ENCODE data around the gene TPRKB. TPM values are rescaled to one million over a fixed set of nuclear protein-coding genes. Genes with fewer than 3 reads are reported as not detected.

The TPRKB gene
- total RNA-seq, 1 donor from 2014 or later: 19.2 TPM

DNA sequence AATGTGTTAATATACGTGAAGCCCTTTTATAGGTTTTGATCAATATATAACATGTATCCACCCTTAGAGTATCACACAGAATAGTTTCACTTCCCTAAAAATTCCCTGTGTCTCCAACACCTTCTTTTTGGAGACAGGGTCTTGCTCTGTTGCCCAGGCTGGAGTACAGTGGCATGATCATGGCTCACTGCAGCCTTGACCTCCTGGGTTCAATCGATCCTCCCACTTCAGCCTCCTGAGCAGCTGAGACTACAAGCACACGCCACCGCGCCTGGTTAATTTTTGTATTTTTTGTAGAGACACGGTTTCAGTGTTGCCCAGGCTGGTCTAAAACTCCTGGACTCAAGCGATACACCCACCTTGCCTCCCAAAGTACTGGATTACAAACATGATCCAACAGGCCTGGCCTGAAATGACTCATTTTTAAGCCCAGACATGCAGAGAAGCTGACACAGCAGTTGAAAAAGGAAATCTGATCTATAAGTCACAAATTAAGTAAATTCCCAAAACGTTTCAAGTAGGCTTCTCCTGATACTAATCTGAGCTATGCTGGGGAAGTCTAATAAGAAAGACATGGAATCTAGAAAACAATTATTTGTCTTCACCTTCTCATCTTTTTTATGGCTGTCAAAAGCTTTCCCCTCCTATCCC is 39.8 kb upstream of the TPRKB start:
- ATAC-seq (no peak), DNase-seq (no peak)
- Histone ChIP-seq H3K27me3 (no peaks in the 10 kb centered on the region), H3K36me3 (peaks cover 57% of the 10 kb centered on the region), H3K4me1 (peaks cover 21% of the 10 kb centered on the region), H3K4me3 (no peak overlapping the region), H3K27ac (no peak overlapping the region), H3K9me3 (no peaks in the 10 kb centered on the region)
- TF ChIP-seq, protein P1, sequence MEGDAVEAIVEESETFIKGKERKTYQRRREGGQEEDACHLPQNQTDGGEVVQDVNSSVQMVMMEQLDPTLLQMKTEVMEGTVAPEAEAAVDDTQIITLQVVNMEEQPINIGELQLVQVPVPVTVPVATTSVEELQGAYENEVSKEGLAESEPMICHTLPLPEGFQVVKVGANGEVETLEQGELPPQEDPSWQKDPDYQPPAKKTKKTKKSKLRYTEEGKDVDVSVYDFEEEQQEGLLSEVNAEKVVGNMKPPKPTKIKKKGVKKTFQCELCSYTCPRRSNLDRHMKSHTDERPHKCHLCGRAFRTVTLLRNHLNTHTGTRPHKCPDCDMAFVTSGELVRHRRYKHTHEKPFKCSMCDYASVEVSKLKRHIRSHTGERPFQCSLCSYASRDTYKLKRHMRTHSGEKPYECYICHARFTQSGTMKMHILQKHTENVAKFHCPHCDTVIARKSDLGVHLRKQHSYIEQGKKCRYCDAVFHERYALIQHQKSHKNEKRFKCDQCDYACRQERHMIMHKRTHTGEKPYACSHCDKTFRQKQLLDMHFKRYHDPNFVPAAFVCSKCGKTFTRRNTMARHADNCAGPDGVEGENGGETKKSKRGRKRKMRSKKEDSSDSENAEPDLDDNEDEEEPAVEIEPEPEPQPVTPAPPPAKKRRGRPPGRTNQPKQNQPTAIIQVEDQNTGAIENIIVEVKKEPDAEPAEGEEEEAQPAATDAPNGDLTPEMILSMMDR (IDR thresholded peaks at IDR 0.05): no peak
- intact Hi-C loops (cut with DNase I): no loop called here

DNA sequence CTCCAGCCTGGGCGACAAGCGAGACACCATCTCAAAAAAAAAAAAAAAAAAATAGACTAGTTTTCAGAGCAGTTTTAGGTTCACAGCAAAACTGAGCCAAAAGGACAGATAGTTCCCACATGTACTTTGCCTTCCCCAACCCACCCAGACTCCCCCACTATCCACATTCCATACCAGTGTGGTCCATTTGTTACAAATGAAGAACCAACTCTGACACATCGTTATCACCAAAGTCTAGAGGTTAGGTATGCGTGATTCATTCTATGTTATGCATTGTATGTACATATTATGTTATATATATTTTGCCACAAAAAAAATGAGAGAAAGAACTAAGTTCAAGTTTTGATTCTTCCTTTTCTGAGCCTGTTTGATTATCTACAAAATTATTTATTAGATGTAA is 39.2 kb upstream of the TPRKB start:
- no peak for DNase-seq
- no peak for ATAC-seq
- intact Hi-C loops (cut with DNase I): no loop called here
- TF ChIP-seq, protein P1 (IDR thresholded peaks at IDR 0.05): no peak
- Histone ChIP-seq H3K36me3 (peaks cover 63% of the 10 kb centered on the region), H3K4me3 (no peak overlapping the region), H3K9me3 (no peaks in the 10 kb centered on the region), H3K27me3 (no peaks in the 10 kb centered on the region), H3K4me1 (peaks cover 21% of the 10 kb centered on the region), H3K27ac (no peak overlapping the region)

DNA sequence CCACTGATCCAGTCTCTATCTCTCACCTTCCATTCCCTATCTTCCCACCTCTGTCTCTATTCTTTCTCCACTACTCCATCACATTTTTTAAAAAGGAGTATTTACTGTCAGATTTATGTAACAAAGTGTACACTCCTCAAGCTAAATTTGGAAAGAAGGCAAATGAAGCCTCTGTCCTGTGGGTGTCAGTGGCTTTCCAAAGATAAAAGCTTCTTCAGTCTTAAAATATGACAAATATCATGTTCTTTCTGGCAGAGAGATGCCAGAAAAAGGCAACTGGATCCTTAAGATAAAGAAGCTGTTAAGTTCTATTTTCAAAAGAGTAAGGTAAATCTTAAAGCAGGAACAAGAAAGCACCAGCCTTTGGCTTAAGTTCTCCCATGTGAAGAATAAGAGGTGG is 35.7 kb upstream of the TPRKB start:
- DNase-seq (no peak), ATAC-seq (no peak)
- TF ChIP-seq, protein P1 (IDR thresholded peaks at IDR 0.05): no peak
- H3K27ac ChIP-seq: no peak overlapping the region
- no peaks in the 10 kb centered on the region for H3K9me3 ChIP-seq
- intact Hi-C loops (cut with DNase I): no loop called here
- no peaks in the 10 kb centered on the region for H3K27me3 ChIP-seq
- no peak overlapping the region for H3K4me3 ChIP-seq
- H3K36me3 ChIP-seq: peaks cover 95% of the 10 kb centered on the region
- peaks cover 8% of the 10 kb centered on the region for H3K4me1 ChIP-seq

DNA sequence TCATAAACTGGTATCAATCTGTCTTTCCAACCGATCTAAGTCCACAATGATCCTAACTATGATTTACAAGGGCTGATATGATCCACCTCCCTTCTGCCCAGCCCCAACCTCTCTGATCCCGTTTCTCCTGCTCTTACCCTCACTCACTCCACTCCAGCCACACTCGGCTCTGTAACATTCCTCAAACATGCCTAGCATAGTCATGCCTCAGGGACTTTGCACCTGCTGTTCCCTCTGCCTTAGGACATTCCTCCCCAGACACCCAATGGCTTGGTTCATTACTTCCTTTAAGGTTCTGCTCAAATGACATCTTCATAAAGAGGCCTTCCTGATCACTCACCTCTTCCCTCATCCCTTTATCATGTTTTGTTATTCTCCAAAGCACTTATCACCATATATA is 33.6 kb upstream of the TPRKB start:
- Histone ChIP-seq H3K27me3 (no peaks in the 10 kb centered on the region), H3K4me3 (no peak overlapping the region), H3K27ac (no peak overlapping the region), H3K4me1 (no peaks in the 10 kb centered on the region), H3K9me3 (no peaks in the 10 kb centered on the region), H3K36me3 (peaks cover 95% of the 10 kb centered on the region)
- TF ChIP-seq, protein P1 (IDR thresholded peaks at IDR 0.05): no peak
- ATAC-seq: no peak
- no peak for DNase-seq
- intact Hi-C loops (cut with DNase I): no loop called here

DNA sequence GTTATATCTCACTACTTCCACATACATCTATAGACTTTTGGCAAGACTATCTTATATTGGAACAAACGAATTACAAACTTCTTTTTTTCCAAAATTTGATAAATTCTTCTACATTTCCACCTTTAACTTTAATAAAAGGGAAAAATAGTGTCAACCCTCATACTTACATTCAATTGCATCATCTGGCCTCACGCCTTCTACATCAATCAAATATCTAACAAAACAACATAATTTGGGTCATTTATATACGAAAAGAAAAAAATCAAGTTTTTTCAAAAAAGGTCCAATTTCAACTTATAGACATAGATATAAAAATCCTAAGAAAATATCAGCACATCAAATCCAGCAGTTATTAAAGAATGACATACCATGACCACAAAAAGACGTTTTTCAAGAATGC is 29.8 kb upstream of the TPRKB start:
- Histone ChIP-seq H3K36me3 (peaks cover 96% of the 10 kb centered on the region), H3K27me3 (no peaks in the 10 kb centered on the region), H3K4me3 (no peak overlapping the region), H3K9me3 (no peaks in the 10 kb centered on the region), H3K4me1 (no peaks in the 10 kb centered on the region), H3K27ac (no peak overlapping the region)
- intact Hi-C loops (cut with DNase I): no loop called here
- TF ChIP-seq, protein P1 (IDR thresholded peaks at IDR 0.05): no peak
- DNase-seq (no peak), ATAC-seq (no peak)

DNA sequence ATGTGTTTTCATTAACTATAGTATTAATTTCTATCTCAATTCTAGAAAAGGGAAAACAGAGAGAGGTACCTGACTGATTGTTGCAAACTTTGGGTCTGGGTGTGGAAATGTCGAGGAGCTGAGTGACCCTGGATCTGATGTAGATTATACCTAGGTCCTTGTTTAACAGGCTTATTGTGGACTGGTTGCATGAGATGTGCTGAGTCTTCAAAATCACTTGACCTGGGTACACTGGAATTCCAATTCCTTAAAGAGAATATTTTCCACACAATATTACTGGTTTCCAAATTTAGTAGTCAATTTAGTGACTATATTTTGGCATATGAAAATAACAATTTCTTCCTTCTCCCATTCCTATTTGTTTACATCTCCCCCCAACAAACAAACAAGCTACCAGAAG is 29.2 kb upstream of the TPRKB start:
- ATAC-seq: no peak
- H3K36me3 ChIP-seq: peaks cover 97% of the 10 kb centered on the region
- intact Hi-C loops (cut with DNase I): no loop called here

More for the DNA sequence above, 29.2 kb upstream of the TPRKB start:
- no peak for DNase-seq
- Histone ChIP-seq H3K27me3 (no peaks in the 10 kb centered on the region), H3K4me1 (no peaks in the 10 kb centered on the region), H3K4me3 (no peak overlapping the region), H3K9me3 (no peaks in the 10 kb centered on the region), H3K27ac (no peak overlapping the region)
- TF ChIP-seq, protein P1 (IDR thresholded peaks at IDR 0.05): no peak

Measured in upper lobe of right lung (tissue), 1 donor.